Measurements from ENCODE around the gene EML1.

Gene EML1

DNA sequence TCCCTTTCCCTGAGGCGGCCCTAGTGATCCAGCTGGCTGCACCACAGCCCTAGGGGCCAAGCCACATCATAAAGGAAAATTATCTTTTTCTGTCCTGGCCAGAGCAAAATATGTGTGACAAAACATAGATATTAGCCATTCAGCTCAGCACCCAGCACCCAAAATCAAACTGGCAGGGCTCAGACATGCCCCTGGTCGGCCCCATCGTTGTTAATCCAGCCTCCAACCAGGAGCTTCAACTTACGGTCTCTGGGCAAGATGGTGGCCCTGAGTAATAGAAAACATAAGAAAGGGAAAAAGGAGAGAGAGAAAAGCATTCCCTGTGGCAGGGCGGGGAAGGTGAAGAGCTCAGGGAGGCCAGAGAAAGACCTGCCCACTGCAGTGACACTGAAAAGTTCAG is 111.9 kb downstream of the EML1 start:
- Histone ChIP-seq H3K9me3 (ENCODE audit: low read length) (no peaks in the 10 kb centered on the region), H3K27me3 (ENCODE audit: control insufficient read depth in 1 of 2, insufficient read depth in 2 of 2, low read length in 2 of 2) (no peaks in the 10 kb centered on the region), H3K9ac (ENCODE audit: low read length) (no peak overlapping the region), H3K4me3 (ENCODE audit: low read depth in 1 of 2, low read length in 2 of 2) (no peak overlapping the region), H3K4me1 (ENCODE audit: insufficient read depth, low read length) (no peaks in the 10 kb centered on the region), H3K27ac (ENCODE audit: low read depth, low read length) (no peak overlapping the region), H3K36me3 (ENCODE audit: insufficient read depth, low read length) (peaks cover 54% of the 10 kb centered on the region)

DNA sequence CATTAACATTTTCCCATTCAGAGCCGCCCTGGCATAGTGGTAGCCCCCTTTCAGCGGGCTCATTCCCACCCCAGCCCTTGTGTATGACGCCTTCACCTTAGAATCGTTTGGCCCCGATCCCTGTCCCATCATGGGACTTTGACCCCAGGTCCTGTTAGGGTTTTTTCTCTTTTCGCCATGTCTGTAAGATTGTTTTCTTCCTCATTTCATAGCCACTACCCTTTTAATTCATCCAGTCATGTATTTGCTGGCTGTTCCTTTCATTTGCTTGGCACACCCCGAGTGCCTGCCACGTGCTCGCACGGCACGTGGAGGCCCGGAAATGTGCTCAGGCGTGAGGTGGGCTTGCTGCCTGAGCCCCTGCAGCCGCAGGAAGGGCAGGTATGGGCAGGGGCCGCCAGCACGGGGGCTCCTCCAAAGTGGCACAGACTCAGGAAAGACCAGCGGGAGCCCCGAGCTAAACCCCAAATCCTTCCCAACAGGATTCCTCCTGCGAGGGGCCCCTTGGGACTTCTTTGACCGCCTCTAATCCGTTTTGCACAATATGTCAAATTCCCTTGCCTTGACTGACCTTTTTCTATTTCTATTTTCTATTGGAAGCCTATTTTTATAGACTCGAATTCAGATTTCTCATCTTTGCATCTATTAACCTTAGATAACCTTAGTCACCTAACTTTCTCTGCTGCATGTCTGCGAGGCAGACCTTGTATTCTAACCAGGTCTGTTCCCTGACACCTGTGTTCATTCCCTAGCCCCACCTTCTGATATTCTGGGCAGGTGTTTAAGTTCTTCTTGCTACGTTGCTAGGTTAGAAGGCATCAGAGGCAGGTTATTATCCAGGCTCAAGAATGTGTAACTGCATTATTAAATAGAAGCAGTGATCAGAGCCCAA is 114.8 kb downstream of the EML1 start:
- Histone ChIP-seq H3K27ac (ENCODE audit: low read depth, low read length) (no peak overlapping the region), H3K27me3 (ENCODE audit: control insufficient read depth in 1 of 2, insufficient read depth in 2 of 2, low read length in 2 of 2) (no peaks in the 10 kb centered on the region), H3K9ac (ENCODE audit: low read length) (no peak overlapping the region), H3K9me3 (ENCODE audit: low read length) (no peaks in the 10 kb centered on the region), H3K4me1 (ENCODE audit: insufficient read depth, low read length) (no peaks in the 10 kb centered on the region), H3K4me3 (ENCODE audit: low read depth in 1 of 2, low read length in 2 of 2) (no peak overlapping the region), H3K36me3 (ENCODE audit: insufficient read depth, low read length) (peaks cover 47% of the 10 kb centered on the region)

DNA sequence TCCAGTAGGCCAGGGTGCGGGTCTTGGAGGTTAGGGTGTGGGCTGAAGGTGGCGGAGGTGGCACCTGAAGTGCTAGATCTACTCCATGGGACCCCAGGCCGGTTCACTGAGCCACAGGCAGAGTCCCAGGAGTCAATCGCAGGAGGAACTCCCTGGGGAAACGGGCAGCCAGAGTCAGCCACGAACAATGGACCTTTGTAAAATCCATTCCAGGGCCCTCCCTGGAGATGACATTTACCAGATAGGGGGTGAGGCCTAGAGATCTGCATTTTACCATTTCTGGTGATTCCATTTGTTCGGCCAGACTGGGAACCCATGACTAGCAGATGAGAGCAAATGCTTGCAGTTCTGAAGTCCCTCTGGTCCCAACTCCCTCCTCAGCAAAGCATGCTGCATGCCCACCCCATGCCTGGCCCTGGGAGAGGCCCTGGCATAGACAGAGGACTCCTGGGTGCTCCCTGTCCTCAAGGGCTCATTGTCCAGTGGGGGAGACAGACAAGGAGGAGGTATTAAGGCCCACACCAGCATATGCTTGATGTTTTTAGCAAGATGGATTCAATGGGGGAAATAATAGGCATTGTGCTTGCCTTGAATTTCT is 115.5 kb downstream of the EML1 start:
- no peaks in the 10 kb centered on the region for H3K9me3 ChIP-seq (ENCODE audit: low read length)
- H3K36me3 ChIP-seq (ENCODE audit: insufficient read depth, low read length): peaks cover 52% of the 10 kb centered on the region
- no peak overlapping the region for H3K4me3 ChIP-seq (ENCODE audit: low read depth in 1 of 2, low read length in 2 of 2)
- no peak overlapping the region for H3K9ac ChIP-seq (ENCODE audit: low read length)
- H3K27me3 ChIP-seq (ENCODE audit: control insufficient read depth in 1 of 2, insufficient read depth in 2 of 2, low read length in 2 of 2): no peaks in the 10 kb centered on the region
- H3K27ac ChIP-seq (ENCODE audit: low read depth, low read length): no peak overlapping the region
- H3K4me1 ChIP-seq (ENCODE audit: insufficient read depth, low read length): no peaks in the 10 kb centered on the region

DNA sequence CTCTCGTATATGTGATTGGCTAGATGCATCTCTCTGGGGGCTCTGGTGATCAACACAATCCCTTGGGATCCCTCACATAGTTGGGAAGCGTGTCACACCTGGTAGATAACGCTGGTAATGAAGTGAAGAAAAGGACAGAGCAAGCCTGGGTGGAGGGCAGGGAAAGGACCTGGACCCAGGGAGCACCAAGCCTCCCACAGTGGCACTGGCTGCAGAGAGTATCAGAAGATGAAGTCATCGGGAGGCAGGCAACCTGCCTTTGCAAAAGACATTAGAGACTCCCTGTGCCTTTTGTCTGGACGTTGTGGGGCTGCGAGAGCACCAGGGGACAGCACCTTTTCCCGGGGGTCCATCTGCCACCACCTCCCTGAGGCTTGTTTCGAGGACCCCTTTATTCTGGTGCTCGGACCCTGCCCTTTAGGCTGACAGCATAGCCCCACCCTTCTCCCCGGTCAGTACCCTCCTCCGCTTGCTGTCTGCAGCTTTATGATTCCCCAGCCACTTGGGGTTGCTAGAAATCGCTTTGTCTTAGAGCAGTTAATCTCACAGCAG is 116.4 kb downstream of the EML1 start:
- H3K4me3 ChIP-seq (ENCODE audit: low read depth in 1 of 2, low read length in 2 of 2): no peak overlapping the region
- no peak overlapping the region for H3K27ac ChIP-seq (ENCODE audit: low read depth, low read length)
- H3K27me3 ChIP-seq (ENCODE audit: control insufficient read depth in 1 of 2, insufficient read depth in 2 of 2, low read length in 2 of 2): no peaks in the 10 kb centered on the region
- H3K9me3 ChIP-seq (ENCODE audit: low read length): no peaks in the 10 kb centered on the region
- no peaks in the 10 kb centered on the region for H3K4me1 ChIP-seq (ENCODE audit: insufficient read depth, low read length)
- H3K36me3 ChIP-seq (ENCODE audit: insufficient read depth, low read length): peaks cover 60% of the 10 kb centered on the region
- H3K9ac ChIP-seq (ENCODE audit: low read length): no peak overlapping the region

DNA sequence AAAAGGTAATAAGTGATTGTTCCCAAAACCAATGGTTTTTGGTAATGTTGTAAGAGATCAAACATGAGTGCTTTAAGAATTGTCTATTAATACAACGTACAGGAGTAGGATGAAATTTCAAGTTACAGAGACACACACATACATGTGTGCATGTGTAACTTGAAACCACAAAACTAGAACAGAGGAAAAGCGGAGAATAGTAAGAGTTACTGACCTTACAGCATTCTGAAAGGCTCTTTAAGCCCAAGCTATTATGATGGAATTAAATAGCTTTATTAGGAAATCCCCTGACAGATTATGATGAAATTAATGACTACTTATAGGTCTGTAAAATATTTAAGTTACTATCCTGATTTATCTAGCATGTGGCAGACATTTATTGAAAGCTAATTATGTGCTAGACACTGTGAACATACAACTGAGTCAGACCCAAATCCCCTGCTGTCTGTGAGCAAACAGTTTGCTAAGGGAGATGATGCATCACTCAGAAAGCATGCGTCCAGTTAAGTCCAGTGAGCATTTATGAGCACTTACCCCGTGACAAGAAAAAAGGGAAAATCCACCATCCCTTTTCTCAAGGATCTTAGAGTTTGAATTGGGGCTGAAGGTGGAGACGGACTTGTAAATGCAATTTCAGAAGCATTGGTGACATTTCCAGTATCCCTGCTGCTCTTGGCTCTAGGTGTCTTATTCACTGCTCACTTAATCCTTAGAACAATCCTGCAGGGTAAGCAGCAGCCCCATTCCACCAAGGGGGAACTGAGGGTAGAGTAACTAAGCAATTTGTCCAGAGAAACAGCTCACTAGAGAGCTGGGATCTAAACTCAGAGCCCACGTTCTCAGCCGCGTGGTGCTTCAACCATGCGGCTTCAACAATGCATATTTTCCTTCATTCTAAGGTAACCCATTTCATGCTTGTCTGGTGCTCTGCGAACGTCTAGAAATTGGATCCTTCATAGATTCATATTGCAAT is 117.4 kb downstream of the EML1 start:
- H3K4me1 ChIP-seq (ENCODE audit: insufficient read depth, low read length): no peaks in the 10 kb centered on the region
- H3K9me3 ChIP-seq (ENCODE audit: low read length): no peaks in the 10 kb centered on the region
- H3K27me3 ChIP-seq (ENCODE audit: control insufficient read depth in 1 of 2, insufficient read depth in 2 of 2, low read length in 2 of 2): no peaks in the 10 kb centered on the region
- peaks cover 61% of the 10 kb centered on the region for H3K36me3 ChIP-seq (ENCODE audit: insufficient read depth, low read length)
- no peak overlapping the region for H3K9ac ChIP-seq (ENCODE audit: low read length)
- H3K4me3 ChIP-seq (ENCODE audit: low read depth in 1 of 2, low read length in 2 of 2): no peak overlapping the region
- H3K27ac ChIP-seq (ENCODE audit: low read depth, low read length): no peak overlapping the region

DNA sequence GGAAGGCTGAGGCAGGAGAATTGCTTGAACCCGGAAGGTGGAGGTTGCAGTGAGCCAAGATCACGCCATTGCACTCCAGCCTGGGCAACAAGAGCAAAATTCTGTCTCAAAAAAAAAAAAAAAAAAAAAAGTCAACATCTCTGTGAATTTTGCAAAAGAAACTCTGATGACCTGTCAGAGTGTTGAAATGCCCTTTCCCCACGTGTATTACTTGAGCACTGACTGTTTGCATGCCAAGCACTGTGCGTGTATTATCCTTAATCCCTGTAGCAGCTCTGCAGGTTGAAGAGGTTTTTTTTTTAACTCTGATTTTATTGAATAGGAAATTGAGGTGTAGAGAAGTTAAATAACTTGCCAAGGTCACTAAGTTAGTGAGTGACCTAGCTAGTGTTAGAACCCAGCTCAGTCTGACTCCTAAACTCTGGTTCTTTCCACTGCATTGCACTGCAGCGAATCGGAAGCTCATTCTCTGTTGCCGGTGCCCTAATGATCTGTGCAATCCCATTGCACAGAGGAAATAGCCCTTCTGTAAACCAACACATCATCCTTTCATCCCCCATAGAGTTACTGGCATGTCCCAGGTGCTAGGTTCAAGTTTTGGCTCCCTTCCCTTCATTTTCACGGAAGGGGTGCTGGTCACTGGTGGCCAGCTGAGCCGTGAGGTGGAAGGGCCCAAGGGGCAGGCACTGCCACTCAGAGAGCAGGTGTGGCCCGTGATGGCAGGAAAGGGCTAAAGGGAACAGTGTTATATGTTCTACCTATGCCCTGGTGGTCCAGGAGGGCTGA is 122.3 kb downstream of the EML1 start:
- Histone ChIP-seq H3K27ac (ENCODE audit: low read depth, low read length) (no peak overlapping the region), H3K4me1 (ENCODE audit: insufficient read depth, low read length) (no peaks in the 10 kb centered on the region), H3K9ac (ENCODE audit: low read length) (no peak overlapping the region), H3K9me3 (ENCODE audit: low read length) (no peaks in the 10 kb centered on the region), H3K27me3 (ENCODE audit: control insufficient read depth in 1 of 2, insufficient read depth in 2 of 2, low read length in 2 of 2) (no peaks in the 10 kb centered on the region), H3K36me3 (ENCODE audit: insufficient read depth, low read length) (peaks cover 64% of the 10 kb centered on the region), H3K4me3 (ENCODE audit: low read depth in 1 of 2, low read length in 2 of 2) (no peak overlapping the region)

DNA sequence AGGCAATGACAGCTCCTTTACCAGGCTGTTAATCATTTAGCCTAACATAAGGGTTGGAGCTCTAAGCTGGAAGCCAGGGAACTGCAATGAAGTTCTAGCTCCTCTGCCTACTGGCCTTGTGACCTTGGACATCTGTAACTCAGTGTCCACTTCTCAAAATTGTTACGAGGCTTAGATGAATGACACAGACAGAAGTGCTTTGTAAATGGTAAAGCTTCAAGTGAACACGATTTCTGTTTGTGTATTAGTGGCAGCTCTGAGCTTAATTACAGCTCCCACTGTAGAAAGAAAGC is 122.8 kb downstream of the EML1 start:
- Histone ChIP-seq H3K36me3 (ENCODE audit: insufficient read depth, low read length) (peaks cover 64% of the 10 kb centered on the region), H3K9ac (ENCODE audit: low read length) (no peak overlapping the region), H3K27me3 (ENCODE audit: control insufficient read depth in 1 of 2, insufficient read depth in 2 of 2, low read length in 2 of 2) (no peaks in the 10 kb centered on the region), H3K27ac (ENCODE audit: low read depth, low read length) (no peak overlapping the region), H3K9me3 (ENCODE audit: low read length) (no peaks in the 10 kb centered on the region), H3K4me3 (ENCODE audit: low read depth in 1 of 2, low read length in 2 of 2) (no peak overlapping the region), H3K4me1 (ENCODE audit: insufficient read depth, low read length) (no peaks in the 10 kb centered on the region)

DNA sequence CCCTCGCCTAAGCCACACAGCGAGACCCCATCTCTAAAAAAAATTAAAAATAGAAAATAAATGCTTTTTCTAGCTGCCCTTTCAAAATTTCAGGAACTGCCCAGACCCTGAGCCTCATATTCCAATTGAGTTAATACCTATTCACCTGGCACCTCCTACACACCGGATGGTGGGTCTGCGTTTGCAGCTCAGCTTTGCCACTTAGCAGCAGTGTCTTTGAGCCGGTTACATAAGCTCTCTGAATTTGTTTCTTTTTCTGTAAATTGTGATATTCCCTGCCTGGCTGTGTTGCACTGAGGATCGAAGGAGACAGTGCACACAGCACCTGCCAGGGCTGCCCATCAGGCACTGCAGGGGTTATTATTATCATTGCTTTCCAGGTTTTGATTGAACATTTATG is 125.6 kb downstream of the EML1 start:
- no peak overlapping the region for H3K4me3 ChIP-seq (ENCODE audit: low read depth in 1 of 2, low read length in 2 of 2)
- H3K27ac ChIP-seq (ENCODE audit: low read depth, low read length): no peak overlapping the region
- peaks cover 77% of the 10 kb centered on the region for H3K36me3 ChIP-seq (ENCODE audit: insufficient read depth, low read length)
- no peak overlapping the region for H3K9ac ChIP-seq (ENCODE audit: low read length)
- no peaks in the 10 kb centered on the region for H3K27me3 ChIP-seq (ENCODE audit: control insufficient read depth in 1 of 2, insufficient read depth in 2 of 2, low read length in 2 of 2)
- no peaks in the 10 kb centered on the region for H3K9me3 ChIP-seq (ENCODE audit: low read length)
- H3K4me1 ChIP-seq (ENCODE audit: insufficient read depth, low read length): no peaks in the 10 kb centered on the region

DNA sequence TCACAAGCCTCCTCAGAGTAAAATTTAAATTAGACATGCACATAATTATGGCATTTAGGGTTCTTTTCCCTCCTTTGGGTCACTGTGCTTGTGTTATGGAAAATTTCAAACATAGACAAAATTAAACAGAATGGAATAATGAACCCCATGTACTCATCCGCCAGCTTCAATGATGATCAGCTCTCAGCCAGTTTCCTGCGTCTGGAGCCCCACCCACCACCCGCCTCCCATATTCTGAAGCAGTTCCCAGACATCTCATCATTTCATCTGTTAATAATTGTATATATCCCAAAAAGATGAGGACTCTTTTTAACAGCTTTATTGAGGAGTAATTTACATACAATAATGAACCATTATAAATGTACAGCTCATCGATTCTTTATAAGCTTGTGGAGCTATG is 128.2 kb downstream of the EML1 start:
- H3K4me1 ChIP-seq (ENCODE audit: insufficient read depth, low read length): no peaks in the 10 kb centered on the region
- peaks cover 53% of the 10 kb centered on the region for H3K36me3 ChIP-seq (ENCODE audit: insufficient read depth, low read length)
- no peak overlapping the region for H3K9ac ChIP-seq (ENCODE audit: low read length)
- no peak overlapping the region for H3K27ac ChIP-seq (ENCODE audit: low read depth, low read length)
- H3K9me3 ChIP-seq (ENCODE audit: low read length): no peaks in the 10 kb centered on the region
- H3K4me3 ChIP-seq (ENCODE audit: low read depth in 1 of 2, low read length in 2 of 2): no peak overlapping the region
- H3K27me3 ChIP-seq (ENCODE audit: control insufficient read depth in 1 of 2, insufficient read depth in 2 of 2, low read length in 2 of 2): no peaks in the 10 kb centered on the region

DNA sequence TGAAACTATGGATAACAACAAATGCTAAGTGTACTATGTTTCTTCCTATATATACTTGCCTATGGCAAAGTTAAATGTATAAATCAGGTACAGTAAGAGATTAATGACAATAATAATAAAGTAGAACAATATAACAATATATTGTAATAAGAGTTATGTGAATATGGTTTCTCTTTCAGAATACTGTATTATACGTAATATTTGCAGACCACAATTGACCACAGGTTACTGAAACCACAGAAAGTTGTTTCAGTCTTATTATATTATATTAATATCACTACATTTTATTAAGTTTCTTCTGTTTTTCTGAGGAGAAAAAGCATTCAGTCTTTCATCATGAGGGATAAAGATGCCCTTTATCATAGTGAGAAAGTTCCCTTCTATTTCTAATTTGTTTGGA is 131.2 kb downstream of the EML1 start:
- no peak overlapping the region for H3K27ac ChIP-seq (ENCODE audit: low read depth, low read length)
- H3K4me3 ChIP-seq (ENCODE audit: low read depth in 1 of 2, low read length in 2 of 2): no peak overlapping the region
- H3K27me3 ChIP-seq (ENCODE audit: control insufficient read depth in 1 of 2, insufficient read depth in 2 of 2, low read length in 2 of 2): no peaks in the 10 kb centered on the region
- no peak overlapping the region for H3K9ac ChIP-seq (ENCODE audit: low read length)
- H3K9me3 ChIP-seq (ENCODE audit: low read length): no peaks in the 10 kb centered on the region
- H3K36me3 ChIP-seq (ENCODE audit: insufficient read depth, low read length): peaks cover 38% of the 10 kb centered on the region
- no peaks in the 10 kb centered on the region for H3K4me1 ChIP-seq (ENCODE audit: insufficient read depth, low read length)

All from muscle layer of colon (tissue), 2 donors.